Stimulated activated naive CD8-positive, alpha-beta T cell treated with anti-CD3 and anti-CD28 coated beads, Interleukin-15, amount 100 ng/mL, for 72 hours (primary cell): ENCODE results near the gene BCKDHB.
"Not testable (repeated sequence)": the region's sequence is repeated elsewhere in the genome, so short reads cannot be mapped to it uniquely, and the experiment has no call there.

Source experiments
- ATAC-seq: fragments of 150-1000 bp; cut with Tn5 transposase; 2 replicates; pipeline ENCODE4 v1.10.0; 2021; ENCODE audit warnings: mild to moderate bottlenecking, moderate library complexity
- DNase-seq, 2 donors: peaks; one replicate each; pipeline ENCODE4 v3.0.0; 2021 to 2022
- H3K27ac Mint-ChIP-seq, 2 donors: one replicate each; pipeline ENCODE4 v1.8.0; 2022; ENCODE audit warnings: mild to moderate bottlenecking in 2 of 2, mixed read lengths in 2 of 2, moderate library complexity in 2 of 2
- H3K27me3 Mint-ChIP-seq: one replicate; pipeline ENCODE4 v1.8.0; 2022; ENCODE audit warnings: mixed read lengths
- H3K4me1 Mint-ChIP-seq: one replicate; pipeline ENCODE4 v1.8.0; 2022; ENCODE audit warnings: mild to moderate bottlenecking, mixed read lengths
- H3K4me3 Mint-ChIP-seq, 2 donors: one replicate each; pipeline ENCODE4 v1.8.0; 2022; ENCODE audit warnings: mild to moderate bottlenecking in 2 of 2, mixed read lengths in 2 of 2, moderate library complexity in 1 of 2
- H3K9me3 Mint-ChIP-seq, 2 donors: one replicate each; pipeline ENCODE4 v1.8.0; 2022; ENCODE audit warnings: mixed read lengths in 2 of 2

The BCKDHB gene

GRCh38 chr6:80289727-80290126, 183.3 kb downstream of the BCKDHB start:
- ATAC-seq (no peak), DNase-seq (no peak)
- no peak overlapping the region for H3K27ac Mint-ChIP-seq
- no peaks in the 10 kb centered on the region for H3K27me3 Mint-ChIP-seq
- H3K4me1 Mint-ChIP-seq: no peaks in the 10 kb centered on the region
- peaks cover 22 to 34% of the 10 kb centered on the region in 2 donors for H3K9me3 Mint-ChIP-seq
- no peak overlapping the region for H3K4me3 Mint-ChIP-seq

GRCh38 chr6:80294531-80294930, 188.1 kb downstream of the BCKDHB start:
- not testable (repeated sequence) for H3K27ac Mint-ChIP-seq, H3K4me3 Mint-ChIP-seq, H3K27me3 Mint-ChIP-seq, ATAC-seq, DNase-seq, H3K4me1 Mint-ChIP-seq
- H3K9me3 Mint-ChIP-seq: peaks cover 30 to 44% of the 10 kb centered on the region in 2 donors

GRCh38 chr6:80302716-80303115, 196.2 kb downstream of the BCKDHB start:
- ATAC-seq: no peak
- H3K9me3 Mint-ChIP-seq: peaks cover 6 to 16% of the 10 kb centered on the region in 2 donors
- no peaks in the 10 kb centered on the region for H3K27me3 Mint-ChIP-seq
- H3K4me1 Mint-ChIP-seq: no peaks in the 10 kb centered on the region
- no peak overlapping the region for H3K27ac Mint-ChIP-seq
- no peak for DNase-seq
- no peak overlapping the region for H3K4me3 Mint-ChIP-seq

GRCh38 chr6:80304014-80304413, 197.5 kb downstream of the BCKDHB start:
- no peaks in the 10 kb centered on the region for H3K27me3 Mint-ChIP-seq
- H3K9me3 Mint-ChIP-seq: peaks cover 0 to 8% of the 10 kb centered on the region in 2 donors
- no peak for DNase-seq
- H3K27ac Mint-ChIP-seq: no peak overlapping the region
- no peaks in the 10 kb centered on the region for H3K4me1 Mint-ChIP-seq
- H3K4me3 Mint-ChIP-seq: no peak overlapping the region
- ATAC-seq: no peak

GRCh38 chr6:80314531-80314930, 208.1 kb downstream of the BCKDHB start:
- H3K27ac Mint-ChIP-seq: no peak overlapping the region
- DNase-seq: no peak
- no peak for ATAC-seq
- H3K4me3 Mint-ChIP-seq: no peak overlapping the region
- peaks cover 16 to 25% of the 10 kb centered on the region in 2 donors for H3K9me3 Mint-ChIP-seq
- H3K4me1 Mint-ChIP-seq: no peaks in the 10 kb centered on the region
- no peaks in the 10 kb centered on the region for H3K27me3 Mint-ChIP-seq

GRCh38 chr6:80316686-80317231, 210.3 kb downstream of the BCKDHB start:
- Mint-ChIP-seq H3K9me3 (peaks cover 5 to 11% of the 10 kb centered on the region in 2 donors), H3K27me3 (no peaks in the 10 kb centered on the region), H3K4me3 (no peak overlapping the region), H3K4me1 (no peaks in the 10 kb centered on the region), H3K27ac (no peak overlapping the region)
- no peak for DNase-seq
- no peak for ATAC-seq

- H3K9me3 Mint-ChIP-seq: no peaks in the 10 kb centered on the region
- H3K4me3 Mint-ChIP-seq: no peak overlapping the region
- H3K4me1 Mint-ChIP-seq: no peaks in the 10 kb centered on the region
- DNase-seq (no peak), ATAC-seq (no peak)
- H3K27ac Mint-ChIP-seq: no peak overlapping the region
- H3K27me3 Mint-ChIP-seq: no peaks in the 10 kb centered on the region
Observed at GRCh38 chr6:80319196-80319595, 212.7 kb downstream of the BCKDHB start.

GRCh38 chr6:80321011-80321410, 214.5 kb downstream of the BCKDHB start:
- no peak overlapping the region for H3K4me3 Mint-ChIP-seq
- DNase-seq (no peak), ATAC-seq (no peak)
- no peaks in the 10 kb centered on the region for H3K9me3 Mint-ChIP-seq
- H3K27me3 Mint-ChIP-seq: no peaks in the 10 kb centered on the region
- no peaks in the 10 kb centered on the region for H3K4me1 Mint-ChIP-seq
- H3K27ac Mint-ChIP-seq: no peak overlapping the region

GRCh38 chr6:80325742-80326141, 219.3 kb downstream of the BCKDHB start:
- no peak for ATAC-seq
- Mint-ChIP-seq H3K4me1 (no peaks in the 10 kb centered on the region), H3K4me3 (no peak overlapping the region), H3K27ac (no peak overlapping the region), H3K27me3 (no peaks in the 10 kb centered on the region), H3K9me3 (no peaks in the 10 kb centered on the region)
- DNase-seq: no peak

- no peaks in the 10 kb centered on the region for H3K9me3 Mint-ChIP-seq
Observed at GRCh38 chr6:80328652-80329051, 222.2 kb downstream of the BCKDHB start.

GRCh38 chr6:80329496-80329895, 223.0 kb downstream of the BCKDHB start:
- H3K27me3 Mint-ChIP-seq: no peaks in the 10 kb centered on the region
- no peak for DNase-seq
- no peak overlapping the region for H3K27ac Mint-ChIP-seq
- no peak for ATAC-seq
- H3K4me3 Mint-ChIP-seq: no peak overlapping the region
- H3K4me1 Mint-ChIP-seq: no peaks in the 10 kb centered on the region
- no peaks in the 10 kb centered on the region for H3K9me3 Mint-ChIP-seq

More at GRCh38 chr6:80328652-80329051, 222.2 kb downstream of the BCKDHB start:
- H3K27me3 Mint-ChIP-seq: no peaks in the 10 kb centered on the region
- no peak overlapping the region for H3K4me3 Mint-ChIP-seq
- no peaks in the 10 kb centered on the region for H3K4me1 Mint-ChIP-seq
- no peak for DNase-seq
- no peak for ATAC-seq
- no peak overlapping the region for H3K27ac Mint-ChIP-seq

- no peaks in the 10 kb centered on the region for H3K9me3 Mint-ChIP-seq
- H3K4me3 Mint-ChIP-seq: no peak overlapping the region
- H3K27ac Mint-ChIP-seq: no peak overlapping the region
- H3K4me1 Mint-ChIP-seq: no peaks in the 10 kb centered on the region
- DNase-seq (no peak), ATAC-seq (no peak)
- no peaks in the 10 kb centered on the region for H3K27me3 Mint-ChIP-seq
Observed at GRCh38 chr6:80330961-80331360, 224.5 kb downstream of the BCKDHB start.

GRCh38 chr6:80331522-80331921, 225.1 kb downstream of the BCKDHB start:
- Mint-ChIP-seq H3K4me3 (no peak overlapping the region), H3K9me3 (no peaks in the 10 kb centered on the region), H3K27ac (no peak overlapping the region), H3K4me1 (no peaks in the 10 kb centered on the region), H3K27me3 (no peaks in the 10 kb centered on the region)
- ATAC-seq: no peak
- DNase-seq: no peak

- Mint-ChIP-seq H3K9me3 (no peaks in the 10 kb centered on the region), H3K27me3 (no peaks in the 10 kb centered on the region), H3K4me3 (no peak overlapping the region), H3K27ac (no peak overlapping the region), H3K4me1 (no peaks in the 10 kb centered on the region)
- no peak for DNase-seq
- no peak for ATAC-seq
Observed at GRCh38 chr6:80331974-80332373, 225.5 kb downstream of the BCKDHB start.

GRCh38 chr6:80333342-80333741, 226.9 kb downstream of the BCKDHB start:
- Mint-ChIP-seq H3K27ac (no peak overlapping the region), H3K9me3 (no peaks in the 10 kb centered on the region), H3K4me1 (peaks cover 4% of the 10 kb centered on the region), H3K27me3 (no peaks in the 10 kb centered on the region), H3K4me3 (no peak overlapping the region)
- DNase-seq (no peak), ATAC-seq (no peak)

- H3K27me3 Mint-ChIP-seq: no peaks in the 10 kb centered on the region
- H3K9me3 Mint-ChIP-seq: no peaks in the 10 kb centered on the region
- DNase-seq (no peak), ATAC-seq (no peak)
- H3K4me1 Mint-ChIP-seq: peaks cover 5% of the 10 kb centered on the region
- H3K27ac Mint-ChIP-seq: peak overlapping the region in 1 of 2 donors; percentile 12
- H3K4me3 Mint-ChIP-seq: no peak overlapping the region
Observed at GRCh38 chr6:80335121-80335531, 228.7 kb downstream of the BCKDHB start.

- Mint-ChIP-seq H3K9me3 (no peaks in the 10 kb centered on the region), H3K27ac (no peak overlapping the region), H3K27me3 (no peaks in the 10 kb centered on the region), H3K4me3 (no peak overlapping the region), H3K4me1 (peaks cover 5% of the 10 kb centered on the region)
- DNase-seq (no peak), ATAC-seq (no peak)
Observed at GRCh38 chr6:80336911-80337310, 230.4 kb downstream of the BCKDHB start.
